K562 (cell line): ENCODE results near the gene PSMC3IP. TPM values are rescaled to one million over a fixed set of nuclear protein-coding genes. Genes with fewer than 3 reads are reported as not detected.

Experiments used
- HCFC1 ChIP-seq: IDR thresholded peaks from 2 replicates; pipeline ENCODE4 v1.6.1; 2012; ENCODE audit warnings: low read depth, low read length, improper control_type of control experiment
- MEIS2 ChIP-seq: fragments of 450-650 bp; IDR thresholded peaks from 2 replicates; pipeline ENCODE4 v1.6.1; 2014; ENCODE audit warnings: mild to moderate bottlenecking; ENCODE audit not compliant: partially characterized antibody
- RBM39 ChIP-seq: fragments of 200-400 bp; formaldehyde crosslinking; optimal IDR thresholded peaks from 2 replicates; pipeline ENCODE3; 2018; ENCODE audit warnings: low read depth, low read length
- RERE ChIP-seq: sonication (generic); formaldehyde crosslinking; IDR thresholded peaks from 2 replicates; pipeline ENCODE4 v1.8.0; 2023; ENCODE audit warnings: missing genetic modification reagents, mild to moderate bottlenecking, borderline replicate concordance
- REST ChIP-seq, 2 experiments: fragments of 450-650 bp; formaldehyde crosslinking in 1 of 2; IDR thresholded peaks; 2 replicates each; pipeline versions ENCODE4 v1.4.0 to v1.6.1; 2014 to 2020; ENCODE audit warnings: mild to moderate bottlenecking in 2 of 2, borderline replicate concordance in 1 of 2, low read depth in 1 of 2
- ZFP30 ChIP-seq: fragments of 250-450 bp; sonication (Bioruptor Pico); IDR thresholded peaks from 2 replicates; pipeline ENCODE4 v1.8.0; 2022; ENCODE audit warnings: moderate library complexity, mild to moderate bottlenecking, inconsistent platforms, borderline replicate concordance
- ZNF583 ChIP-seq: fragments of 250-450 bp; sonication (Bioruptor Pico); IDR thresholded peaks from 2 replicates; pipeline ENCODE4 v1.4.0; 2020
- ZNF586 ChIP-seq: fragments of 450-650 bp; formaldehyde crosslinking; conservative IDR thresholded peaks from 2 replicates; pipeline ENCODE4 v1.4.0; 2020; ENCODE audit warnings: mild to moderate bottlenecking, moderate library complexity
- ZNF699 ChIP-seq: fragments of 250-450 bp; sonication (Bioruptor Pico); IDR thresholded peaks from 2 replicates; pipeline ENCODE4 v1.8.0; 2021; ENCODE audit warnings: mild to moderate bottlenecking, moderate library complexity; ENCODE audit not compliant: insufficient replicate concordance
- ZNF740 ChIP-seq, 3 experiments: fragments of 200-800 bp in 1 of 3; sonication (Bioruptor generic) in 1 of 3; sonication (generic) in 1 of 3; formaldehyde crosslinking in 1 of 3; IDR thresholded peaks; 2 replicates each; pipeline versions ENCODE4 v1.6.1 to v1.8.0; 2016 to 2022; ENCODE audit warnings: mild to moderate bottlenecking in 2 of 3, missing compliant biosample characterization in 2 of 3, missing genetic modification characterization in 2 of 3, missing genetic modification reagents in 1 of 3
- polyA plus RNA-seq, 8 experiments: library from polyadenylated mRNA; depleted of rRNA in 4 of 8; stranded (reverse) in 5 of 8; unstranded in 3 of 8; fragments of >200 nt; fragmentation: Nextera tagmentation in 2 of 8; fragmentation: Illumina TruSeq in 1 of 8; extraction: Ambion mirVana in 2 of 8; extraction: Trizol in 1 of 8; gene quantifications; 2 replicates each; pipeline versions ENCODE4 v1.2.1 to v1.2.3, GENCODE V29; 2011 to 2014; ENCODE audit warnings: inconsistent platforms in 1 of 8, missing spikeins in 1 of 8
- total RNA-seq, 7 experiments: library from RNA; depleted of rRNA in 6 of 7; stranded (reverse); fragments of >200 nt in 6 of 7; fragmentation: Illumina TruSeq in 2 of 7; extraction: Trizol in 2 of 7; gene quantifications; 2 replicates each; pipeline versions ENCODE4 v1.2.1 to v1.2.3, GENCODE V29; 2011 to 2021; ENCODE audit warnings: low replicate concordance in 1 of 7

PSMC3IP gene
- total and polyA plus RNA-seq, 9 of the 15 experiments (the other 6 are each of a cell fraction or from before 2014, with no cell fraction given): 13.8 to 65.6 (median 32.8) TPM

GRCh38 chr17:42535155-42536047 is 42.1 kb downstream of the PSMC3IP start (continued):
- TF ChIP-seq RERE (CRISPR knock-in tag) (no peak), MEIS2 (no peak), ZNF699 (CRISPR knock-in tag) (no peak), RBM39 (no peak), ZNF740 (CRISPR knock-in tag; IDR thresholded peaks at IDR 0.05) (no peak), ZNF740 (tag; IDR thresholded peaks at IDR 0.05) (peak; percentile 4 to 97; a peak in 2 of 4 replicates), ZNF586 (CRISPR knock-in tag) (peak; percentile 76; the same call in 1 of the 2 replicates), REST (IDR thresholded peaks at IDR 0.05; ENCODE audit: borderline replicate concordance) (peak; percentile 84), REST (CRISPR knock-in tag; IDR thresholded peaks at IDR 0.05; ENCODE audit: low read depth) (peak; percentile 86), HCFC1 (no peak), ZNF583 (CRISPR knock-in tag) (peak; percentile 99), ZFP30 (CRISPR knock-in tag) (0 out of 2 replicates have a peak, but pooled peaks have one; percentile 53)
